GM20000 (cell line): Measurements from ENCODE around the gene ITPR3.

Experiments used
- DNase-seq: peaks from one replicate; pipeline ENCODE4 v3.0.0; 2012; ENCODE audit warnings: low spot score
- TF ChIP-seq, protein P1 (sequence below): IDR thresholded peaks from 2 replicates; pipeline ENCODE4 v1.5.1; 2012; ENCODE audit warnings: mild to moderate bottlenecking, control low read depth; ENCODE audit errors: extremely low read depth, missing control alignments

Gene ITPR3

GRCh38 chr6:33658982-33659689 is 38.0 kb downstream of the ITPR3 start:
- TF ChIP-seq, protein P1, sequence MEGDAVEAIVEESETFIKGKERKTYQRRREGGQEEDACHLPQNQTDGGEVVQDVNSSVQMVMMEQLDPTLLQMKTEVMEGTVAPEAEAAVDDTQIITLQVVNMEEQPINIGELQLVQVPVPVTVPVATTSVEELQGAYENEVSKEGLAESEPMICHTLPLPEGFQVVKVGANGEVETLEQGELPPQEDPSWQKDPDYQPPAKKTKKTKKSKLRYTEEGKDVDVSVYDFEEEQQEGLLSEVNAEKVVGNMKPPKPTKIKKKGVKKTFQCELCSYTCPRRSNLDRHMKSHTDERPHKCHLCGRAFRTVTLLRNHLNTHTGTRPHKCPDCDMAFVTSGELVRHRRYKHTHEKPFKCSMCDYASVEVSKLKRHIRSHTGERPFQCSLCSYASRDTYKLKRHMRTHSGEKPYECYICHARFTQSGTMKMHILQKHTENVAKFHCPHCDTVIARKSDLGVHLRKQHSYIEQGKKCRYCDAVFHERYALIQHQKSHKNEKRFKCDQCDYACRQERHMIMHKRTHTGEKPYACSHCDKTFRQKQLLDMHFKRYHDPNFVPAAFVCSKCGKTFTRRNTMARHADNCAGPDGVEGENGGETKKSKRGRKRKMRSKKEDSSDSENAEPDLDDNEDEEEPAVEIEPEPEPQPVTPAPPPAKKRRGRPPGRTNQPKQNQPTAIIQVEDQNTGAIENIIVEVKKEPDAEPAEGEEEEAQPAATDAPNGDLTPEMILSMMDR, result no peak

GRCh38 chr6:33659986-33660385 is 38.9 kb downstream of the ITPR3 start:
- no peak for DNase-seq
- TF ChIP-seq, protein P1, result no peak

More at GRCh38 chr6:33658982-33659689, 38.0 kb downstream of the ITPR3 start:
- no peak for DNase-seq

GRCh38 chr6:33661106-33661838 is 40.1 kb downstream of the ITPR3 start:
- DNase-seq, result no peak
- TF ChIP-seq, protein P1, result no peak

GRCh38 chr6:33662318-33662717 is 41.2 kb downstream of the ITPR3 start:
- no peak for DNase-seq
- TF ChIP-seq, protein P1, result no peak

DNA sequence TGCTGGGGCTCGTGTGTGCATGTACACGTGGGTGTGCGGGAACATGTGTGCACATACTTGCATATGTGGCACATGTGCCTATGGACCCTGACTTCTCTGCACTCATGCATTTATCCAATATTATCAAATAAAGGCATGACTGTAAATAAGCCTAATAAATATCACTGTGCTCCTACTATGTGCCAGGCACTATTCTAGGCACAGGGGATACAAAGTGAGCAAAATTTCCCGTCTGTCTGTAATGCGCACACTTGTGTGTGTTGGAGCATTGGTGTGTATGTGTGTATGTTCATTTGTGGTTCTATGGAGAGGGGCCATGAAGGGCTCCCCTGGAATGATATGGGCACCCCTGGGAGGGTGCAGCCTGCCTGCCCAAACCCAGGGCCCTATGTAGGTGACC is 41.9 kb downstream of the ITPR3 start:
- TF ChIP-seq, protein P1, result no peak
- DNase-seq, result no peak

GRCh38 chr6:33663727-33664449 is 42.8 kb downstream of the ITPR3 start:
- TF ChIP-seq, protein P1, result no peak

More at GRCh38 chr6:33663727-33664449, 42.8 kb downstream of the ITPR3 start:
- no peak for DNase-seq
